NB4 (cell line): ENCODE measurements around the gene CCDC61.

Experiments
- DNase-seq: peaks from one replicate; pipeline ENCODE4 v3.0.0; 2010; ENCODE audit warnings: low read depth
- H3K4me3 ChIP-seq: one replicate; pipeline ENCODE4 v1.5.1; 2011; ENCODE audit warnings: mild to moderate bottlenecking, low read depth, low read length, moderate library complexity
- CTCF ChIP-seq: IDR thresholded peaks from one replicate; pipeline ENCODE4 v1.5.1; 2012; ENCODE audit warnings: low read depth, low read length
- MAX ChIP-seq: IDR thresholded peaks from 2 replicates; pipeline ENCODE4 v1.6.1; 2011; ENCODE audit warnings: low read depth, low read length
- MYC ChIP-seq: IDR thresholded peaks from 2 replicates; pipeline ENCODE4 v1.6.1; 2011; ENCODE audit warnings: low read depth, low read length
- POLR2A ChIP-seq: IDR thresholded peaks from 2 replicates; pipeline ENCODE4 v1.6.1; 2011; ENCODE audit warnings: mild to moderate bottlenecking; ENCODE audit not compliant: insufficient read length; ENCODE audit errors: extremely low read depth

The CCDC61 gene

GRCh38 chr19:45994998-45995714 is at the start of gene CCDC61:
Gene CCDC61 (plus strand): TSS chr19:45995467. CDS start chr19:46003019, 7,552 bp downstream.
- peak; percentile 100 for DNase-seq
- TF ChIP-seq POLR2A (peak; percentile 97), CTCF (no peak), MYC (peak; percentile 98), MAX (peak; percentile 100)

GRCh38 chr19:45947926-45948325 is 47.3 kb upstream of the CCDC61 start:
- no peak for DNase-seq
- TF ChIP-seq MYC (no peak), POLR2A (no peak), CTCF (no peak), MAX (no peak)
- H3K4me3 ChIP-seq: no peak overlapping the region

More at GRCh38 chr19:45994998-45995714, at the start of gene CCDC61:
- peak within 1 kb of the TSS; percentile 93 for H3K4me3 ChIP-seq

GRCh38 chr19:45952341-45952685 is 43.0 kb upstream of the CCDC61 start:
- TF ChIP-seq MAX: no peak
- TF ChIP-seq MYC: no peak
- no peak for TF ChIP-seq CTCF
- TF ChIP-seq POLR2A: no peak
- DNase-seq: no peak
- no peak overlapping the region for H3K4me3 ChIP-seq

- peak; percentile 83 for DNase-seq
- no peak overlapping the region for H3K4me3 ChIP-seq
- TF ChIP-seq MYC (no peak), MAX (peak; percentile 67)
Measured at GRCh38 chr19:45952686-45953505, 42.4 kb upstream of the CCDC61 start.

- H3K4me3 ChIP-seq: no peak overlapping the region
Measured at GRCh38 chr19:45953676-45954075, 41.6 kb upstream of the CCDC61 start.

GRCh38 chr19:45954156-45954555 is 41.1 kb upstream of the CCDC61 start:
- no peak overlapping the region for H3K4me3 ChIP-seq
- DNase-seq: no peak
- TF ChIP-seq POLR2A (no peak), MYC (no peak), CTCF (no peak), MAX (no peak)

More at GRCh38 chr19:45953676-45954075, 41.6 kb upstream of the CCDC61 start:
- no peak for DNase-seq
- TF ChIP-seq MAX (no peak), MYC (no peak), POLR2A (no peak)
